HG03064 (cell line): ENCODE results near the gene FGF22.

Experiments used
- ATAC-seq: cut with Tn5 transposase; IDR thresholded peaks from one replicate; pipeline ENCODE4 v1.9.1; 2021; ENCODE audit warnings: low read depth; ENCODE audit not compliant: unreplicated experiment

Gene FGF22

DNA sequence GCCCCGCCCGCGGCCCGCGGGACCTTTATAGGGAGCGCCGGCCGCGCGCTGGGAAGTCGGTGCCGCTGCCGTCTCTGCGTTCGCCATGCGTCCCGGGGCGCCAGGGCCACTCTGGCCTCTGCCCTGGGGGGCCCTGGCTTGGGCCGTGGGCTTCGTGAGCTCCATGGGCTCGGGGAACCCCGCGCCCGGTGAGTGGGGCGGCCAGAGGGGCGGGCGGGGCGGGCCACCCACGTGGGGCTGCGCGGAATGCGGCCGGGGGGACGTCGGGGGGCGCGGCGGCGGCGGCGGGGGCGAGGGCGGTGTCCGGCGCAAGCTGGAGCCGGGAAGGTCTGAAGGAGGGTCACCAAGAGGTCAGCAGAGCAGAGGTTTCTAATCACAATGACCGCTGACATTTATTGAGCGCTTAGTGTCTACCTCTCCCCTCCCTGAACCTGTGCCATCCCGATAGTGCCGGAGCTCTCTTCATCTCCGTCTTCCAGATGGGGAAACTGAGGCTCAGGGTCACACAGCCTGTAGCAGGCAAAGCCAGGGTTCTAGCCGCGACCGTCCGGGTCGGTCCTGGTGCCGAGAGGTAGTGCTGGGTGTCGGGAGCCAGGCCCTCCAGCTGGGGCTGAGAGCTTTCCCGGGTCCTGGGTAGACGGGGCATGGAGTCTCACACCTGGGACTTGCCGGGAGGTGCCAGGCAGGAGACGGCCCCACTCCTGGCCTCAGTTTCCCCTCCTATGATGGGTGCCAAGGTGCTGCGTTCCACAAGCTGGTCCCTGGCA, 36.8 kb downstream of the FGF22 start, which contains the start of gene FSTL3:
FSTL3 (plus strand) TSS at position 54 of the 767 bp plus-strand sequence; CDS start at position 86, 32 bp downstream.
- no peak for ATAC-seq

- no peak for ATAC-seq
Measured at GRCh38 chr19:677201-677600, 37.5 kb downstream of the FGF22 start.

DNA sequence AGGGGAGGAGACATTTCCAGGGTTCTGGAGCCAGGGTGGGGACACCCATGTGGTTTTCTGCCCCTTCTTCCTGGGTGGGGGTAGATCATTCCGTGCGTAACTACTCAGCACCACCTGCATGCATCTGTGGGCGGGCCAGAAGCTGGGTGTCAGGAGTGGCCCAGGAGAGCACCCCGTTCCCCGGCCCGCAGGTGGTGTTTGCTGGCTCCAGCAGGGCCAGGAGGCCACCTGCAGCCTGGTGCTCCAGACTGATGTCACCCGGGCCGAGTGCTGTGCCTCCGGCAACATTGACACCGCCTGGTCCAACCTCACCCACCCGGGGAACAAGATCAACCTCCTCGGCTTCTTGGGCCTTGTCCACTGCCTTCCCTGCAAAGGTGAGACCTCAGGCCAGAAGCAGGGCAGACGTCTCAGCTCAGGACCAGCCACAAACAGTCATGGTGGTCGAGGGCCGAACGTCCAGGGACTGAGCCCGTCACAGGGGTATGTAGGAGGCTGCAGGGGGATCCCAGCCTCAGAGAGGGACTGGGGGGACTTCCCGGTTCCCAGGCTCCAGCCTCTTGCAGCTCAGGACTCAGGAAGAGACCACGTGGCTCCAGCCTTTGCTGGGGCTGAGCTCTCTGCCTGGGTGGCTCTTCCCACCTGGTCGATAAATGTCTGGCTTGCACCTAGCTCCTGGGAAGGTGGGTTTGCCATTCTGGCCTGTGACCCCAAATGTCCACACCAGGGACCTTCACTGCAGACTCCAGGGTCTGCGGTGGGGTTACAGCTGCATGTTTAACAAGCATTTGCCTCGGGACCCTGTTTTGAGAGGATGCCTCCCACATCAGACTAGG, 38.1 kb downstream of the FGF22 start:
- no peak for ATAC-seq

GRCh38 chr19:678791-679388, 39.2 kb downstream of the FGF22 start:
- no peak for ATAC-seq

- peak; percentile 15 for ATAC-seq
Measured at GRCh38 chr19:679418-680286, 40.0 kb downstream of the FGF22 start.

DNA sequence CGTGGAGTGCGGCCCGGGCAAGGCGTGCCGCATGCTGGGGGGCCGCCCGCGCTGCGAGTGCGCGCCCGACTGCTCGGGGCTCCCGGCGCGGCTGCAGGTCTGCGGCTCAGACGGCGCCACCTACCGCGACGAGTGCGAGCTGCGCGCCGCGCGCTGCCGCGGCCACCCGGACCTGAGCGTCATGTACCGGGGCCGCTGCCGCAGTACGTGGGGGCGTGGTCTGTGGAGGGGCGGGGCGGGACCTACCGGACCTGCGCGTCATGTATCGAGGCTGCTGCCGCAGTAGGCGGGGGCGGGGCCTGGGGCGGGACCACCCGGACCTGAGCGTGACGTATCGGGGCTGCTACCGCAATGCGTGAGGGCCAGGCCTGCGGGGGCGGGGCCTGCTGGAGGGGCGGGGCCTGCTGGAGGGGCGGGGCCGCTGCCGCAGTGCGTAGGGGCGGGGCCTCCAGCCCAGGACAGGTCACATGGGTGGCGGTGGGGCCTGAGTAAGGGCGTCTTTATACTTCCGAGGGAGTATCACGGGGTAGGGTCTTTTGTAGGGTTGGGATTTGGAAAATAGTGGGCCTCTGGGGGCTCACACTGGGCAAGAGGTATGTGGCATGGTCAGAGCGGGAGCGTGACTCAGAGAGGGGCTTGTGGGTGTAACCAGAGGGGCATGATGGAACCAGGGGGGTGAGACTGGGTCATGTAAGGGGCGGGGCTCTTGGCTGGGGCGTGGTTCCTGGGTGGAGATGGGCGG, 40.8 kb downstream of the FGF22 start:
- ATAC-seq, result peak; percentile 65

DNA sequence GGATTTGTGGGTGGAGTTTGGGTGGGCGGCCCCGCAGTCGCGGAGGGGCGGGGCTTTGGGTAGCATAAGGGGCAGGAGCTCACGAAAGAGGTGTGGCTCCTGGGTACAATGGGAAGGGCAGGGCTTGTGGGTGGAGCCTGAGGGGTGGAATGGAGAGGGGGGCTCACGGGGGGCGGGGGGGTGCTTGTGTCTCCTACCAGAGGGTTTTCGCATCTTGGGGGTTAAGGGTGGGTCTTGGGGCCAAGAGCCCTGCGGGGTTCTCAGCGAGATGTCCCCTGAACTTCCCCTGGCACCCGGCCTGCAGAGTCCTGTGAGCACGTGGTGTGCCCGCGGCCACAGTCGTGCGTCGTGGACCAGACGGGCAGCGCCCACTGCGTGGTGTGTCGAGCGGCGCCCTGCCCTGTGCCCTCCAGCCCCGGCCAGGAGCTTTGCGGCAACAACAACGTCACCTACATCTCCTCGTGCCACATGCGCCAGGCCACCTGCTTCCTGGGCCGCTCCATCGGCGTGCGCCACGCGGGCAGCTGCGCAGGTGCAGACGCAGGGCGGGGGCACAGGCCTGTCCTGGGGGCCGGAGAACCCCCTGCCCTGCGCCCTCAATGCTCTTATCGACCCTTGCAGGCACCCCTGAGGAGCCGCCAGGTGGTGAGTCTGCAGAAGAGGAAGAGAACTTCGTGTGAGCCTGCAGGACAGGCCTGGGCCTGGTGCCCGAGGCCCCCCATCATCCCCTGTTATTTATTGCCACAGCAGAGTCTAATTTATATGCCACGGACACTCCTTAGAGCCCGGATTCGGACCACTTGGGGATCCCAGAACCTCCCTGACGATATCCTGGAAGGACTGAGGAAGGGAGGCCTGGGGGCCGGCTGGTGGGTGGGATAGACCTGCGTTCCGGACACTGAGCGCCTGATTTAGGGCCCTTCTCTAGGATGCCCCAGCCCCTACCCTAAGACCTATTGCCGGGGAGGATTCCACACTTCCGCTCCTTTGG, 41.6 kb downstream of the FGF22 start:
- ATAC-seq, result no peak

GRCh38 chr19:682678-683320, 43.1 kb downstream of the FGF22 start:
- ATAC-seq, result no peak

GRCh38 chr19:685454-685931, 45.8 kb downstream of the FGF22 start:
- no peak for ATAC-seq

- no peak for ATAC-seq
Measured at GRCh38 chr19:686589-687297, 47.1 kb downstream of the FGF22 start.

GRCh38 chr19:687569-688166, 48.0 kb downstream of the FGF22 start:
- ATAC-seq, result no peak

DNA sequence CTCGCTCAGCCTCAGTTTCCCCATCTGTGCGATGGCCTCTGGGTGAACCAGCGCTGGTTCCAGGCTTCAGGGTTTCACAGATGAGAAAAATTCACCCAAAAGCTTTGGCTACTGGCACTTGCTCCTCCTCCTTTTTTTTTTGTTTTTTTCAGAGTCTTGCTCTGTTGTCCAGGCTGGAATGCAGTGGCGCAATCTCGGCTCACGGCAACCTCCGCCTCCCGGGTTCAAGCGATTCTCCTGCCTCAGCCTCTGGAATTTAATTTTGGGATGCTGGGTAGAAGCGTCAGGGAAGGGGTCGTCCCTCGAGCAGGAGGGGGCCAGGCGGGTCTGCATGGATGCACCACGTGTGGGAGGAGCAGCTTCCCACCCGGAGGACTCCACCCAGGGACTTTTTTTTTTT, 48.5 kb downstream of the FGF22 start:
- no peak for ATAC-seq

DNA sequence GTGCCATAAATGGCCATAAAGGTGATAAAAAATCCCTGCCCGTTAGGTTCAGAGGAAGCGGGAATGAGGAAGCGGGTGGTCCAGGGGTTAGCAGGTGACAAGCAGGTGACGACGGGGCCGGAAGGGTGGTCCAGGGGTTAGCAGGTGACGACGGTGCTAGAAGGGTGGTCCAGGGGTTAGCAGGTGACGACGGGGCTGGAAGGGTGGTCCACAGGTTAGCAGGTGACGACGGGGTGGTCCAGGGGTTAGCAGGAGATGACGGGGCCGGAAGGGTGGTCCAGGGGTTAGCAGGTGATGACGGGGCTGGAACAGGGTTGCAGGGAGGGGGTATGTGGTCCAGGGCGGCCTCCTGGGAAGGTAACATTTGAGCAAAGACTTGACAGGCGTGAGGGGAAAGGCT, 49.3 kb downstream of the FGF22 start:
- ATAC-seq, result no peak

DNA sequence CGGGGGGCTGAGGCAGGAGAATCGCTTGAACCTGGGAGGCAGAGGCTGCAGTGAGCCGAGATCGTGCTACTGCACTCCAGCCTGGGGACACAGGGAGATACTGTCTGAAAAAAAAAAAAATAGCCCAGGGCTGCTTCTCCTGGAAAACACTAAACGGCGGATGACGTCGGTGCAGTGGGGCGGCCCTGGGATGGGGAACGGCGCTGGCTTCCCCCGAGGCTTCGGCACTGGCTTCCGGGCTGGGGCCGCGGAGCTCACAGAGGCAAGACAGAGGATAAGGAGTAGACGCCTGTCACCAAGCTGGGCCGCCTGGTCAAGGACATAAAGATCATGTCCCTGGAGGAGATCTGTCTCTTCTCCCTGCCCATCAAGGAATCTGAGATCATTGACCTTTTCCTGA, 50.5 kb downstream of the FGF22 start:
- no peak for ATAC-seq
